Activated CD4-positive, alpha-beta T cell treated with anti-CD3 and anti-CD28 coated beads for 1 hour (primary cell): ENCODE results near the gene SMC1B.

ENCODE experiments used
- DNase-seq: peaks from one replicate; pipeline ENCODE4 v3.0.0-alpha.2; 2020

SMC1B gene

DNA sequence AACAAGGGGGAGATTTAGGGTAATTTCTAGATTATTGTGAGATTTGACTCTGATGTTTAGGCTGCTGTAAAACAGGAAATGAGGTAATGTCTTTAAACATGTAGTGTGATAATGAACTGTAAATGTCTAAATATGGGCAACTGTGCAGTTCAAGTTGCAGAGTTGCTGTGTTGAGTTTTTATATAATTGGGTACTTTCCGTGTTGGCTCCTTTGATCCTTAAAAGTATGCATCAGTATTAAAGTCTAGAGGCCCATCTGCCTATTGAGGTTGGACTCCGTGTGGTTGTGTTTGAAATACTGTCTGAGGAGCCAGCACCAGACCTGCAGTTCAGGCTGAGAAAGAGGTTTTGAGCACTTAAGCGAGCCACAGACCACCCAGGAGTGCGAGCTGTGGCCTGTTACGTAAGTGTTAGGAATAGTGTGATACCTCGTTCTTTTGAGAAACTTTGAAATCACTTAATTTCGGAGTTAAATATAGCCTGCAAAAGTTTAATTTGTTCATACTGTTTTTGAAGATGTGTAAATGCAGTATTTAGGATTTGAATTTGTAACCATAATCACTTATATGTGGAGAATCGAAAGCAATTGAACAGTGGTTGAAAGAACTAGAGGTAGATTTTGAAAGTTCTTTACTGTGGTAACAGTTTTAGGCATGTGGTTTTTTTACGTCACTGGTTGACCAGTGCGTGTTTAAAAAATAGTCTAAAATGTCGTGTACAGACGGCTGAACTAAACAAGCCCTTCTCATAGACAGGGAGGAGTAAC is 94.7 kb downstream of the SMC1B start:
- peak; percentile 45 for DNase-seq

DNA sequence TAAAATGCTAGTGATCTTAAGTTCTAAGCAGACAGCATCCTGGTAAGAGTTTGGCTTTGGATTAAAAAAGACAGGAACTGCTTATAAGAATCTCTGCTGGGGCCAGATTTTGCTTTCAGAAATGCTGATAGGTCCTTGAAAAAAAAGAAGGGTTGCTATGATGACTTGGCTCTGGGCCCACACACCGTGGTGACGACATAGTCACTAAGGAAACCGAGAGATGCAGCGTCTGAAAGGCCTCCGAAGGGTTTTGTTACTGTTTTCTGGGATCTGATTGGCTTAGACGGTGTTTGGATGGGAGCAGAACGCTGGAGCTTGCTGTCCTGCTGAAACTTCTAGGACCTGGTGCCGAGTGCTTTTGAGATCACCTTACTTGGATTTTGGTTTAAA is 95.2 kb downstream of the SMC1B start:
- peak; percentile 83 for DNase-seq

DNA sequence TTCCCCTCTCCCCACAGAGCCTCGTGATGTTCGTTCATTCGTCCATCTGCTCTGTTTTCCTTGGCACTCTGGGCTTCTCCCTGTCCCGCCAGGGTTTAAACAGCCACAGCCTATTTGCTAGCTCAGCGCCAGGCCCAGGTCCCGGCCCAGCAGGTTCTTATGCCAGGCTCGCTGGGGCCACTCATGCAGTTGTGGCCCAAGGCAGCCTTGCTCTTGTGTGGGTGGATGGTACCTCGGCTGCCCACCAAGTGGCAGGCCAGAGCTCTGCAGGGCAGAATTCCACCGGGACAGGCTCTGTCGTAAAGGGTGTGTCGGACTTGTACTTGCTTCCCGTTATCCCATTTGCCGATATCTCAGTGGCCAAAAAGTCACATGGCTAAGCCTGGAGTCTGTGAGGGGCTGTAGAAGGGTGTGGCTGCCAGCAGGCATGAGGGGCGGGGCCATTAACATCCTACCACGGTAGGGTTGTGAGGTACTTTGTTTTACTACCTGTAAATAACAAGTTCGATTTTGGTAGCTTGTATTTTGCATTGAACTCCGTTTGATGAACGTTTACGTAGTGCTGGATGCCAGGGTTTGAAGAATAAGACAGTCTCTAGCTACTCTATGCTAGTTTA is 95.7 kb downstream of the SMC1B start:
- DNase-seq, result peak; percentile 15

DNA sequence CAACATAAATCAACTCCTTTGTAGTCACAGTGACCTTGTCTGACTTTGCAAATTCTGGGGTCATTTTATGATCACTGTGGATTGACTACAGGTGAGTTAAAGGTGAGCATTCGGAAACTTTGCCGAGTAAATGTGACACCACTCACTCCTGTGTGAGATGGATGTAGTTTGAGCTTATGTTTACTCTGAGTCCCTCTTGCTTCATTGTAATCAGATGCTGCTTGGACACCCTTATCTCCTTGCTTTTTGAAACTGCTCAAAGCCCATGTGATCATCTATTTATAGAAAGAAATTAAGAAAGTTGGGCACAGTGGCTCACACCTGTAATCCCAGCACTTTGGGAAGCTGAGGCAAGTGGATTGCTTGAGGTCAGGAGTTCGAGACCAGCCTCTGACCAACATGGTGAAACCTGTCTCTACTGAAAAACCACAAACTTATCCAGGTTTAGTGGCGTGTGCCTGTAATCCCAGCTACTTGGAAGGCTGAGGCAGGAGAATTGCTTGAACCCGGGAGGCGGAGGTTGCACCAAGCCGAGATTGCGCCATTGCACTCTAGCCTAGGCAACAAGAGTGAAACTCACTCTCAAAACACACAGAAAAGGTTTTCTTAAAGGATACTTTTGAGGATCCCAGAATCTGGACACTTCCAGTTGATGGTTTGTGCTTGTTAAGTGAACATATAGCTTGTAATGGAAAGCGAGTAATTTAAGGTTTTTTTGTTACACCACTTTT is 96.4 kb downstream of the SMC1B start:
- DNase-seq, result no peak

DNA sequence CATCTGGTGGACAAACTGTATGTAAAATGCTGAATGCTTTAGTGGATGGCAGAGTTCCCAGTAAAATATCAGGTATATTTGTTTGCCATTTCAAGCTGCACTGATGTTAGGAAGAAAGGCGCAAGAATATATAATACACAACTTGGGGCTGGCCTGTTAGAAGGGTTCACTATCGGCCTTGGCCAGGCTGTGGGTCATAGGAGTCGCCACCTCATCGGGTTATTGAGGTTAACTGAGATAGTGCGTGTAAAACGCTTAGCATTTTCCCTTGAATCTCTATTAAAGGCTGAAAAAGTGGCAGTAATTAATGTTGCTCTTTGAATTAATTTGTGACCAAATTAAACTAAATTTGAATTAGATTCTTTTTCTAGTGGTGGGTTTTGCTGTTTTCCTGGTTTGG is 98.6 kb downstream of the SMC1B start:
- no peak for DNase-seq

DNA sequence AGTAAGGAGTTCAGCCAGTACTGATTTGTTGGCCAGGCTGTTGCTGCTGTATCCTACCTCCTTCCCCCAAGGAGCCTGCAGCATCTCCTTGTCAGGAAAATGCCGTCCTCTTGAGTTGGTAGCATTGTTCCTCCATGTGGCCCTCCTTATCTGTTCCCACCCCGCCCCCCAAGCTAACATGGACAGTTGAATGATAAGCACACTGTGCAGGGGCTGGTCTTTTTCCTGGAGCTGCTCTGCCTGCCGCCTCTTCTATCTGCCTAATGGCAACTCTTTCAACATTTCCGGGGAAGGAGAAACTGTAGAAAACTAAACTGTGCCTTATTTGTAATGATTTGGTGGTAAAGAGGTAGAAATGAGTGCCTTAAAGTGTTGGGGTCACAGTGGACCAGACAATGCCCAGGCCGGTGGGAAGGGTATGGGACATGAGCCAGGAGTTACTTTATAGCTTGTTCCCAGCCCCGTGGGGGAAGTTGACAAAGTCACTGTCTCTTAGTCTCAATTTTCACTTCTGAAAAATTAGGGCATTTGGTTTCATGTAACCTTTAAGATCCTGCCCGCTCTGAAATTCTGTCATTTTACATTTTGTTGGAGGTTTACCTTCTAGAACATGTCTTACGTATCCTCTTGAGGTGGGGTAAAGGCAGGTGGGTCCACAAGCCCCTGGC is 99.2 kb downstream of the SMC1B start:
- no peak for DNase-seq

DNA sequence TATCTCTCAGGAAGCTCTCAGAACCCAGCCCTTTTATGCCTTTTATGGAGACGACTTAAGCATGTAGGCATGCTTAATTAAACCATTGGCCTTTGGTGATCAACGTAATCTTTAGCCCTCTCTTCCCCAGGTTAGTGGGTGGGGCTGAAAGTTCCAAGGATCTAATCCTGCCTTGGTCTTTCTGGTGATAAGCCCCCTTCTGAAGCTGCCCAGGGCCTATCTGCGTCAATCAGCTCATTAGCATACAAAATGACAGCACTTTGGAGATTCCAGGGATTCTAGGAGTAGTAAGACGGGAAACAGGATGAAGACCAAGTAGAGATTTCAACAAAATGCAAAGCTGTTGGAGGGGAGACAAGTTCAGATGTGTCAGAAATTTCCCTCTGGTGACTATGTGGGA is 100.5 kb downstream of the SMC1B start:
- DNase-seq, result no peak

DNA sequence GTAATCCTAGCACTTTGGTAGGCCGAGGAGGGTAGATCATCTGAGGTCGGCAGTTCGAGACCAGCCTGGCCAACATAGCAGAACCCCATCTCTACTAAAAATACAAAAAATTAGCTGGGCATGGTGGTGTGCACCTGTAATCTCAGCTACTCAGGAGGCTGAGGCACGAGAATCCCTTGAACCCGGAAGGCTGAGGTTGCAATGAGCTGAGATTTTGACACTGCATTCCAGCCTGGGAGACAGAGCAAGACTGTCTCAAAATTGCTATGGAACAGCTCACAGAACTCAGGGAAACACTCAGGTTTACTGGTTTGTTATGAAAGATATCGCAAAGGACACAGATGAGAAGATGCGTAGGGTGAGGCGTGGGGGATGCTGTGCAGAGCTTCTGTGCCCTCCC is 101.0 kb downstream of the SMC1B start:
- DNase-seq, result no peak

DNA sequence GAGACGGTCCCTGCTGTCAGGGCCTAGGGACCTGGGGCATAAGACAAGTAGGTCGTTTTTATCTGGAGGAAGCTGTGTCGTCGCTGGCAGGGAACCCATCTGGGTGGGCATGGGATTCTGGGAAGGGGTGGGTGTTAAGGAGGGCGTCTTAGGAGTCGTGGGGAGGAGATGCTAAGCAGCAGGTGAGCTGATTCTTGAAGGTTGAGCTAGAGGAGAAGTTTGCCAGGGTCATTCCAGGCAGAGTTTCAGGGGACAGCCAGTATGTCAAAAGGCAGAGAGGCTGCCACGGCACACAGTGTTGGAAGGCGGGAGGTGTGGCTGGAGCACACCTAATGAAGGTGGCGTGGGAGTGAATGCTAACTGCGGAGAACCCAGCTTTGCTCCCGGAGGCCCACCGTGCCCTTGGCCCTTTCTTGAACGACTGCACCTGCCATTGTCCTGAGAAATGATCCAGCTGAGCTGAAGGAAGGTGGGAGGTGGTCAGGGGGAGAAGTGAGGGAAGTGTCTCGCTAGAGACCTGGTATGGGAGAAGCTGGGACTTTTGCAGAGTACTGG is 102.3 kb downstream of the SMC1B start:
- DNase-seq, result no peak

DNA sequence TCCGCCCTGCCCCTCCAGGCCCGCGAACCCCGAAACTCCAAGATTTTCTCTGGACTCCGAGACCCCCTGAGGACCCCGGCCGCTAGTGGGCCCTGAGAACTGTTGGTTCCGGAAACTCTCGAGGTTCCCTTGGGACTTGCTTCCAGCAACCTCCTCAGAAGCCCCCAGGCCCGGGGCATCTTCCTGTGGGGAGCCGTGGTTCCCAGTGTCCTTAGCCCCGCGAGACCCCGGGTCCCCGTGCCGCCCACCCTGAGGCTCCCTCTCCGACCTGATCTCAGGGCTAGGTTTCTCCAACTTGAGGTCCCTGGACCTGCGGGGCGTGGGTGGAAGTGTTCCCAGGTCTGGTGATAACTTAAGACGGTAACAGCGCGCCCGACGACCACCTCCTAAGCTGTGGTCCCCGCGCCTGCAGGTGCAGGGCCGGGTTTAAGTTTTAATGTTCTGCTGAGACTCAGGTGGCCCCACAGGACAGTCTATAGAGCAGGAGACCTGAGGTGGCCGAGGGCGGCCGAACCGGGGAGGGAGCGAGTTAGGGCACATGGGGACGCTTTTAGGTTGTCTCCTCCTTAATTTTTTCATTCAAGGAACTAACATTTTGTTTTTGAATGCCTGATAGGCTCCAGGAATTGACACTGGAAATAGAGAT is 102.9 kb downstream of the SMC1B start:
- DNase-seq, result no peak

DNA sequence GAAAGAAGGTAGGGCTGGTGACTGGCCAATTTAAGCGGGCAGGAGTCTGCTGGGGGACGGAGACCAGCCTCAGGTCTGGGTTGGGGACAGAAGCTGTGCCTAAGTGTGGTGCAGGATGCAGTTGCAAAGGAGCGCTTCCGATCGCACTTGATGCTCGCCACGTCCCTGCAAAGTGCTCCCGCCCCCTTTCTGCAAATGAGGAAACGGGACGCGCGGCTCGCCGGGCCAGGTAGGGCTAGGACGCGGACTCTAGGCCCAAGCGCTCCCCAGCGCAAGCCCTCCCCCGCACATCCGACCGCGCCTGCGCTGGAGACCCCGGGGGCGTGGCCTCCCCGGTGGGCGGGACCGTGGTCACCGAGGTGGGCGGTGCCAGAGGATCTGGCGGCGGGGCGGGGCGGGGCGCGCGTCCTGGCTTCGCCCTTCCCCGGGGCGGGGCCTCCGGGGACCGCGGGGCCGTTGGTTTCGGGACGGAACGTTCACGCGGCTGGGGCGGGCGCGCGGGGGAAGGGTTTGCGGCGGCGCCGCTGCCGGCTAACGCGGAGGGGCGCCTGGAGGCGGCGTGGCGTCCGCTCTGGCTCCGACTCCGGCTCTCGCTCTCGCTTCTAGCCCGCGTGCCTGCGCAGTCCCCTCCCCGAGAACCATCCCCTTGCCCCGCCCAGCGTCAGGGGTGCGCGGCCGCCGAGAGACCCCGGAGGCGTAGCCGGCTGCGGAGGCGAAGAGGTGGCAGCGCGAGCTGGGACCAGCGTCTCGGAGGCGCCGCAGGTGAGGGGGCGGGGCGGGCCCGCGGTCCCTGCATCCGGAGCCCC is 103.8 kb downstream of the SMC1B start, which contains the start of gene FAM118A:
TSS of gene FAM118A (plus strand) at position 513 of the 806 bp plus-strand sequence. CDS start 12,446 bp downstream, outside the sequence.
- DNase-seq, result peak; percentile 95

DNA sequence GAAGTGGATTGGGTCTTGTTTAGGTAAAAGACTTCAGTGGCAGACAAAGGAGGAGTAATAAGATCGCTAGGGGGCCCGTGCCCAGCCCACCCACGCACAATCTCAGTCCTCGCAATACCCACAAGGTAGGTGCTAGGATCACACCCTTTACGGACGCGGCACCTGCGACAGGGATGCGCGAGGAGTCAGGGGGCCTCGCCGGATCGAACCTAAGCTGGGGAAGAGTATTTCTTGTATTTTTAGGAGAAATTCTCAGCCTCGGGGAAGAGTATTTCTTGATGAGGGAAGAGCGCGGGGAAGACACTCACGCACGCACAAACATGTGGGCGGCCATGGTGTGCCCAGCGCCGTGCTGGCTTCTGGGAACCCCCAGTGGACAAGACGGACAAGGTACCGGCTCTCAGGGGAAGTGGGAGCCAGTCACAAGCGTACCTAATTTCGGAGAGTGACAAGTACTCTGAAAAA is 104.4 kb downstream of the SMC1B start:
- DNase-seq, result no peak

DNA sequence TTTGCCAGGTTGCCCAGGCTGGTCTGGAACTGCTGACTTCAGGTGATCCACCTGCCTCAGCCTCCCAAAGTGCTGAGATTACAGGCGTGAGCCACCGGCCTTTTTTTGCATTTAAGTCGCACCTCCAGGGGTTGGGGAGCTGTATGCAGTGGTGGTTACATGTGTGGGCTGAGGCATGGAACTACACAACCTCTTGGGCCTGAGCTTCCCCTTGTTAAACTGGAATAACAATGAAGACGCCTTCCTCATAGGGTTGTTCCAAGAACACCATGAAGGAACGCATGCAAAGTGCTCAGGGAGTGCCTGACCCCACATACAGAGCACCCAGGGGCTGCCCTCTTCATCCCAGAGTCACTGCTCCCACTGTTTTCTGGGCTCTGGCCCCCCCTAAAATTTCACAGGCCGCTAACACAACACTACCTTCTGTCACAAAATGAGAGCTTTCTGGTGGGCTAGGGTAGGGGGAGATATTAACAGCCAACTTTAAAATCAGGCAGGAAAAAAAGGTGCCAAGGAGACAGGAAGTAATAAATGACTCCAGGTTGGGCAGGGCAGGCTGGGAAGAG is 104.9 kb downstream of the SMC1B start:
- DNase-seq, result no peak

DNA sequence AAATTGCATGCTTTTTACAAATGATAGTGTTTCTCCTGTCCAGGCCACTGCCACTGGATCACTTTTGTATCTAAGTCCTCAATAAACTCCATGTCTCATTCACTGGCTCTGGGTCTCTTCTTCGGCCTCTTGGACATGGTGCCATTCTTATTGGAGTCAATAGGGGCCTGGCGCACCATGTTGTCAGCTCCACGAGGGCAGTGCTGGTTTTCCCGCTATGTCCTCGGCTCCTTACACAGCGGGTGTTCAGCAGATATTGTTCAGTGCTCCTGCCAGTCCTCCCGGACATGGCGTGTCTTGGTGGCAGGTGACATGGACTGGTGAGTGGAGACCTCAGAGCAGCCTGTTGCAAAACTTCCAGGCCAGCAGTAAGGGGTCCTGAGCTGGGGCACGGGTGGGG is 107.3 kb downstream of the SMC1B start:
- DNase-seq, result no peak

DNA sequence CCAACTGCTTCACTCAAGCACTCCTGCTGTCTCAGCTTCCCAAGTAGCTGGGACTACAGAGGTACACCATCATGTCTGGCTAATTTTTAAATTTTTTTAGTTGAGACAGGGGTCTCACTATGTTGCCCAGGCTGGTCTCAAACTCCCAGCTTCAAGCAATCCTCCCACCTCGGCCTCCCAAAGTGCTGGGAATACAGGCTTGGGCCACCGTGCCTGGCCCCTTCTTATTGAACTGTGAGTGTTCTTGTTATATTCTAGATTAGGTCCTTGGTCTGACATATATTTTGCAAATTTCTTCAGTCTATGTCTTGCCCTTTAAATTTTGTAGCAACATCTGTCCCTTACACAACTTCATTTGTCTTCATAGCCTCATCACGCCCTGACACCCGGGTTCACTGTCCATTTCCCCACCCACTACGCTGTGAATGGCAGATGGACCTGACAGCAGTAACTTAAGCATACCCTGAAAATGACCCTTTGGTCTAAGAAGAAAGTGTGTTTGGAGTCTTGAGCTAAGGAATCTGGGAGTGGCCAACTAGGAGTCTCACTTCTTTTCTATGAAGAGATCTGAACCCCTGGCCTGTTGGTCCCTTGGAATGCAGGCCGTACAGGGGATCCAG is 107.8 kb downstream of the SMC1B start:
- DNase-seq, result no peak

DNA sequence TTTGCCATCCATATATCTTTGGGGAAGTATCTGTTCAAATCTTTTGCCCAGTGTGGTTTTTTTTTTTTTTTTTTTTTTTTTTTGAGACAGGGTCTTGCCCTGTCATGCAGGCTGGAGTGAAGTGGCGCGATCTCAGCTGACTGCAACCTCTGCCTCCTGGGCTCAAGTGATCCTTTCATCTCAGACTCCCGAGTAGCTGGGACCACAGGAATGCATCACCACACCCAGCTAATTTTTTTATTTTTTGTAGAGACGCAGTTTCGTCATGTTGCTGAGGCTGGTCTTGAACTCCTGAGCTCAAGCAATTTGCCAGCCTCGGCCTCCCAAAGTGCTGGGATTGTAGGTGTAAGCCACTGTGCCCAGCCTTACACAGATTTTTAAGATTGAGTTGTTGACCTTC is 108.4 kb downstream of the SMC1B start:
- DNase-seq, result no peak

DNA sequence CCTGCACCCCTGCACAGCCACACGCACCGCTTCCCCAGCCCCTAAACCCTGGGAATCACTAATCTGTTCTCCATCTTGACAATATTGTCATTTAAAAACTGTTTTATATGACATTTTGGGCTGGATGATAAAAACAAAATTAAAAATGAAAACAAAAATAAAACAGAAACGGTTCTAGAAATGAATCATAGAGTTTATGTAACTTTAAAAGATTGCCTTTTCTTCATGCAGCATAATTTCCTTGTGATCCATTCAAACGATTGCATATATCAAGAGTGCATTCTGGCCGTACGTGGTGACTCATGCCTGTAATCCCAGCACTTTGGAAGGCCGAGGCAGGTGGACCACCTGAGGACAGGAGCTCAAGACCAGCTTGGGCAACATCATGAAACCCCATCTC is 110.2 kb downstream of the SMC1B start:
- no peak for DNase-seq

DNA sequence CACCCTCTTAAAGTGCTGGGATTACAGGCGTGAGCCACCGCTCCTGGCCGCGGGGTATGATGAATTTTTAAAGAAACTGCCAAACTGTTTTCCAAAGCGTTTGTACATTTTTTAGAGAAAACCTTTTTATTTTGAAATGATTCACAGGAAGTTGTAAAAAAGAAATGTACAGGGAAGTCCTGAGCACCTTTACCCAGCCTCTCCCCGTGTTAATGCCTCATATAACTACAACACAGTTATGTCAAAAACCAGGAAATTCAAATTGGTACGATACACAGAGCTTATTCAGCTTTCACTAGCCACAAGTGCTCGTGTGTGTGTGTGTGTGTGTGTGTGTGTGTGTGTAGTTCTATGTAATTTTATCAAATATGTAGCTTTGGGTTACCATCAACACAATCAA is 110.6 kb downstream of the SMC1B start:
- DNase-seq, result no peak

DNA sequence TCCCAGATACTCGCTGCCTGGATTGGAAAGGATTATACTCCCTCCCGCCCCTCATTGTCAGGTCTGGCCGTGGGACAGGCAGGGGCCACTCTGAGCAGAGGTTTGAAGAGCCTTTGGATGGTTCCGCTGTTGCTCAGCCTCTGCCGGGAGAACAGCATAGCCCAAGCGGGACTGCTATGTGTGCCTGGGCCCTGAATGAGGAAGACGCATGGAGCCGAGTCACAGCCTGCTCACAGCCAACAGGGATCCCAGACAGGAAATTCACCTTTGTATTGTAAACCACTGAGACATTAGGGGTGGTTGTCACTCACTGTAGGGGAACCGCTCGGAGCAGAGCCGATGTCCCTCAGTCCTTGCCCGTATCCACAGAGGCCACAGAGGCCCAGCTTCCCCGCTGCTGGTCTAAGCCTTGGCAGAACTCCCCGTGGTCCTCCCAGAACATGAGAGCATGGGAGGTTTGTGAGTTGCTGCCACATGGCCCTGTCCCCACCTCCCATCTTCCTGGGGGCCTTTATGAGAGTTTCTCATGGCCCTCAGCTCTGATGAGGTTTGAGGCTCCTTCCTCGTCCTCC is 114.4 kb downstream of the SMC1B start:
- DNase-seq, result no peak

DNA sequence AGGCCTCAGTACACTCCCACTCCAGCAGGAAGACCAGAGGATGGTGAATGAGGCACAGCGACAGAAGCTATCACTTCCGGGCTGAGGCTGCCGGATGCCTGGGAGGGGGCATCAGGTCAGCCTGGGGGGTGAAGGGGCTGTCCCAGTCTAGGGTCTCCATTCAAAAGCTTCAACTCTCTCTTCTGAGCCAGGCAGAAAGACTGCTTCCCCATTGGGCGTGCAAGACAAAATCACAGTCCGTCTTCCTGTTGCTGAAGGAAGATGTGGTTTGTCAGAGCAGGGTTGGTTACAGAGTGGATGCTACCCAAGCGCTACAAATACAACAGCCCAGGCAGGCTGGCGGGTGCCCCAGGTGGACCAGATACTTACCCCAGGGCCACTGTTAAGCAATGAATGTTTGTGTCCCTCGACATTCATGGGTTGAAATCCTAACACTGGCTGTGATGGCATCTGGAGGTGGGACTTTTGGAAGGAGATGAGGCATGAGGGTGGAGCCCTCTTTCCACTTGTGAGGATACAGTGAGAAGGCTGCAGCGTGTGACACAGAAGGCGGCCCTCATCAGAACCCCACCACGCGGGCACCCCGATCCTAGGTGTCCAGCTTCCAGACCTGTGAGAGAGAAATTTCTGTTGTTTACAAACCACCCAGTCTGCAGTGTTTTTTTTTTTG is 116.6 kb downstream of the SMC1B start:
- DNase-seq, result no peak
